ENCODE measurements around the gene PILRA. TPM values are rescaled to one million over a fixed set of nuclear protein-coding genes. Genes with fewer than 3 reads are reported as not detected.

PILRA gene
- total and polyA plus RNA-seq, 4 donors, result 1.5 to 3.5 (median 3.1) TPM

- TF ChIP-seq, protein P1, sequence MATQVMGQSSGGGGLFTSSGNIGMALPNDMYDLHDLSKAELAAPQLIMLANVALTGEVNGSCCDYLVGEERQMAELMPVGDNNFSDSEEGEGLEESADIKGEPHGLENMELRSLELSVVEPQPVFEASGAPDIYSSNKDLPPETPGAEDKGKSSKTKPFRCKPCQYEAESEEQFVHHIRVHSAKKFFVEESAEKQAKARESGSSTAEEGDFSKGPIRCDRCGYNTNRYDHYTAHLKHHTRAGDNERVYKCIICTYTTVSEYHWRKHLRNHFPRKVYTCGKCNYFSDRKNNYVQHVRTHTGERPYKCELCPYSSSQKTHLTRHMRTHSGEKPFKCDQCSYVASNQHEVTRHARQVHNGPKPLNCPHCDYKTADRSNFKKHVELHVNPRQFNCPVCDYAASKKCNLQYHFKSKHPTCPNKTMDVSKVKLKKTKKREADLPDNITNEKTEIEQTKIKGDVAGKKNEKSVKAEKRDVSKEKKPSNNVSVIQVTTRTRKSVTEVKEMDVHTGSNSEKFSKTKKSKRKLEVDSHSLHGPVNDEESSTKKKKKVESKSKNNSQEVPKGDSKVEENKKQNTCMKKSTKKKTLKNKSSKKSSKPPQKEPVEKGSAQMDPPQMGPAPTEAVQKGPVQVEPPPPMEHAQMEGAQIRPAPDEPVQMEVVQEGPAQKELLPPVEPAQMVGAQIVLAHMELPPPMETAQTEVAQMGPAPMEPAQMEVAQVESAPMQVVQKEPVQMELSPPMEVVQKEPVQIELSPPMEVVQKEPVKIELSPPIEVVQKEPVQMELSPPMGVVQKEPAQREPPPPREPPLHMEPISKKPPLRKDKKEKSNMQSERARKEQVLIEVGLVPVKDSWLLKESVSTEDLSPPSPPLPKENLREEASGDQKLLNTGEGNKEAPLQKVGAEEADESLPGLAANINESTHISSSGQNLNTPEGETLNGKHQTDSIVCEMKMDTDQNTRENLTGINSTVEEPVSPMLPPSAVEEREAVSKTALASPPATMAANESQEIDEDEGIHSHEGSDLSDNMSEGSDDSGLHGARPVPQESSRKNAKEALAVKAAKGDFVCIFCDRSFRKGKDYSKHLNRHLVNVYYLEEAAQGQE (IDR thresholded peaks at IDR 0.05), result no peak
- no peak for TF ChIP-seq FOXA2 (IDR thresholded peaks at IDR 0.05)
Measured at GRCh38 chr7:100426516-100426915, 53.2 kb downstream of the PILRA start (continued).

- WGBS, result 55% methylated on average over 16 of the region's 16 CpGs
- Histone ChIP-seq H3K9ac (ENCODE audit: low read depth in 1 of 2, low read length in 2 of 2) (no peak overlapping the region), H3K27ac (ENCODE audit: low read depth in 1 of 2, low read length in 2 of 2) (peak overlapping the region; percentile 100), H3K4me3 (ENCODE audit: low read depth in 1 of 3, low read length in 3 of 3) (peak overlapping the region; percentile 4 to 90 (median 45)), H3K4me1 (ENCODE audit: control insufficient read depth in 4 of 4, insufficient read depth in 4 of 4, low read length in 3 of 4) (peaks cover 12 to 27% (median 16%) of the 10 kb centered on the region in 4 donors), H3K36me3 (ENCODE audit: control insufficient read depth in 4 of 4, insufficient read depth in 3 of 4, low read depth in 1 of 4, low read length in 3 of 4) (peaks cover 0 to 4% (median 2%) of the 10 kb centered on the region in 4 donors), H3K27me3 (ENCODE audit: control insufficient read depth in 4 of 4, insufficient read depth in 4 of 4, low read length in 3 of 4) (no peaks in the 10 kb centered on the region), H3K9me3 (ENCODE audit: control insufficient read depth in 4 of 4, low read length in 3 of 4) (no peaks in the 10 kb centered on the region)
- no peak for DNase-seq (ENCODE audit: low spot score)
- TF ChIP-seq, protein P1 (IDR thresholded peaks at IDR 0.05), result no peak
- TF ChIP-seq FOXA1 (IDR thresholded peaks at IDR 0.05) (no peak), JUND (IDR thresholded peaks at IDR 0.05) (no peak), NR2F2 (IDR thresholded peaks at IDR 0.05) (no peak), TAF1 (conservative IDR thresholded peaks at IDR 0.05) (no peak), RAD21 (IDR thresholded peaks at IDR 0.05) (no peak), FOXA2 (IDR thresholded peaks at IDR 0.05) (no peak), ATF3 (IDR thresholded peaks at IDR 0.05) (no peak), HNF4G (IDR thresholded peaks at IDR 0.05) (no peak), SP1 (IDR thresholded peaks at IDR 0.05) (no peak), RXRA (IDR thresholded peaks at IDR 0.05) (no peak), CTCF (IDR thresholded peaks at IDR 0.05; ENCODE audit: low read depth, low read length, missing input control) (no peak), GABPA (IDR thresholded peaks at IDR 0.05 in 1 of 2, conservative IDR thresholded peaks at IDR 0.05 in 1 of 2) (no peak), HNF4A (conservative IDR thresholded peaks at IDR 0.05) (no peak), YY1 (IDR thresholded peaks at IDR 0.05) (no peak)
- TF ChIP-seq, protein P2, sequence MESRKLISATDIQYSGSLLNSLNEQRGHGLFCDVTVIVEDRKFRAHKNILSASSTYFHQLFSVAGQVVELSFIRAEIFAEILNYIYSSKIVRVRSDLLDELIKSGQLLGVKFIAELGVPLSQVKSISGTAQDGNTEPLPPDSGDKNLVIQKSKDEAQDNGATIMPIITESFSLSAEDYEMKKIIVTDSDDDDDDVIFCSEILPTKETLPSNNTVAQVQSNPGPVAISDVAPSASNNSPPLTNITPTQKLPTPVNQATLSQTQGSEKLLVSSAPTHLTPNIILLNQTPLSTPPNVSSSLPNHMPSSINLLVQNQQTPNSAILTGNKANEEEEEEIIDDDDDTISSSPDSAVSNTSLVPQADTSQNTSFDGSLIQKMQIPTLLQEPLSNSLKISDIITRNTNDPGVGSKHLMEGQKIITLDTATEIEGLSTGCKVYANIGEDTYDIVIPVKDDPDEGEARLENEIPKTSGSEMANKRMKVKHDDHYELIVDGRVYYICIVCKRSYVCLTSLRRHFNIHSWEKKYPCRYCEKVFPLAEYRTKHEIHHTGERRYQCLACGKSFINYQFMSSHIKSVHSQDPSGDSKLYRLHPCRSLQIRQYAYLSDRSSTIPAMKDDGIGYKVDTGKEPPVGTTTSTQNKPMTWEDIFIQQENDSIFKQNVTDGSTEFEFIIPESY (IDR thresholded peaks at IDR 0.05), result no peak
- TF ChIP-seq, protein P3, sequence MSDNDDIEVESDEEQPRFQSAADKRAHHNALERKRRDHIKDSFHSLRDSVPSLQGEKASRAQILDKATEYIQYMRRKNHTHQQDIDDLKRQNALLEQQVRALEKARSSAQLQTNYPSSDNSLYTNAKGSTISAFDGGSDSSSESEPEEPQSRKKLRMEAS (IDR thresholded peaks at IDR 0.05), result no peak
Measured at GRCh38 chr7:100427762-100428198, 54.5 kb downstream of the PILRA start.
